Keratinocyte (primary cell): Measurements from ENCODE around the gene KDM8. TPM values are rescaled to one million over a fixed set of nuclear protein-coding genes. Genes with fewer than 3 reads are reported as not detected.

Source experiments
- DNase-seq: peaks from one replicate; pipeline ENCODE4 v3.0.0-alpha.2; 2011; ENCODE audit warnings: low read depth, missing footprints, low spot score
- FAIRE-seq: peaks from 2 replicates; lab custom pipeline; 2011; peaks lifted over from hg19 to GRCh38; lab: Jason Lieb, UNC
- H2AFZ ChIP-seq: 2 replicates; pipeline ENCODE4 v1.6.0; 2012; ENCODE audit warnings: low read length, control low read depth, inconsistent platforms; ENCODE audit not compliant: control insufficient read depth
- H3K27ac ChIP-seq: 2 replicates; pipeline ENCODE4 v1.5.1; 2011; ENCODE audit warnings: low read length; ENCODE audit not compliant: control insufficient read depth, insufficient read depth
- H3K27me3 ChIP-seq: 3 replicates; pipeline ENCODE4 v1.6.0; 2011; ENCODE audit warnings: low read length; ENCODE audit not compliant: control insufficient read depth, insufficient read depth; ENCODE audit errors: extremely low read depth
- H3K36me3 ChIP-seq, 2 experiments: 2 replicates in 1 of 2; 3 replicates in 1 of 2; pipeline ENCODE4 v1.5.1; 2011; ENCODE audit warnings: low read length in 2 of 2, mild to moderate bottlenecking in 1 of 2; ENCODE audit not compliant: control insufficient read depth in 2 of 2, insufficient read depth in 2 of 2; ENCODE audit errors: extremely low read depth in 1 of 2
- H3K4me1 ChIP-seq: 3 replicates; pipeline ENCODE4 v1.5.1; 2011; ENCODE audit warnings: low read length; ENCODE audit not compliant: control insufficient read depth, insufficient read depth; ENCODE audit errors: extremely low read depth
- H3K4me2 ChIP-seq: 3 replicates; pipeline ENCODE4 v1.6.0; 2011; ENCODE audit warnings: low read depth, low read length; ENCODE audit not compliant: control insufficient read depth, insufficient read depth; ENCODE audit errors: extremely low read depth
- H3K4me3 ChIP-seq, 3 experiments: fragments of 200-600 bp in 1 of 3; sonication (generic) in 1 of 3; 2 replicates in 2 of 3; 3 replicates in 1 of 3; pipeline ENCODE4 v1.5.1; 2011 to 2016; ENCODE audit warnings: low read length in 3 of 3, mild to moderate bottlenecking in 3 of 3, control low read depth in 2 of 3, inconsistent platforms in 1 of 3, low read depth in 1 of 3, mixed read lengths in 1 of 3, mixed run types in 1 of 3, moderate library complexity in 1 of 3; ENCODE audit not compliant: control insufficient read depth in 2 of 3, insufficient read depth in 2 of 3; ENCODE audit errors: extremely low read depth in 1 of 3
- H3K79me2 ChIP-seq: 2 replicates; pipeline ENCODE4 v1.6.0; 2012; ENCODE audit warnings: low read length; ENCODE audit not compliant: control insufficient read depth, insufficient read depth
- H3K9ac ChIP-seq: 3 replicates; pipeline ENCODE4 v1.6.0; 2011; ENCODE audit warnings: low read length; ENCODE audit not compliant: control insufficient read depth, insufficient read depth; ENCODE audit errors: extremely low read depth
- H3K9me1 ChIP-seq: 3 replicates; pipeline ENCODE4 v1.6.0; 2011; ENCODE audit warnings: low read length; ENCODE audit not compliant: control insufficient read depth, insufficient read depth; ENCODE audit errors: extremely low read depth
- H3K9me3 ChIP-seq: 2 replicates; pipeline ENCODE4 v1.5.1; 2012; ENCODE audit warnings: low read depth, low read length; ENCODE audit not compliant: control insufficient read depth
- H4K20me1 ChIP-seq: 3 replicates; pipeline ENCODE4 v1.6.0; 2011; ENCODE audit warnings: low read length; ENCODE audit not compliant: control insufficient read depth, insufficient read depth; ENCODE audit errors: extremely low read depth
- EZH2 ChIP-seq: IDR thresholded peaks from one replicate; pipeline ENCODE4 v1.6.1; 2012; ENCODE audit warnings: inconsistent platforms, mild to moderate bottlenecking, low read length, moderate library complexity
- dilution Hi-C: fragments of 300-500 bp; cut with MboI; formaldehyde crosslinking; loops from one replicate; pipeline ENCODE4 v1.7.0; 2020; ENCODE audit warnings: low sequenced_read_pairs; ENCODE audit not compliant: extremely low pct_ligation_motif_present
- polyA plus RNA-seq, 5 experiments: library from polyadenylated mRNA; depleted of rRNA in 3 of 5; stranded (reverse) in 3 of 5; stranded (forward) in 1 of 5; unstranded in 1 of 5; fragments of >200 nt; gene quantifications; 1 replicate in 1 of 5; 2 replicates in 3 of 5; 3 replicates in 1 of 5; pipeline versions ENCODE4 v1.2.1 to v1.2.3, GENCODE V29; 2011 to 2012; ENCODE audit warnings: missing spikeins in 2 of 5, low read depth in 1 of 5, low replicate concordance in 1 of 5
- TF ChIP-seq, protein P1 (sequence below), 3 experiments: IDR thresholded peaks in 1 of 3; conservative IDR thresholded peaks in 1 of 3; optimal IDR thresholded peaks in 1 of 3; 2 replicates in 2 of 3; 3 replicates in 1 of 3; pipeline versions ENCODE3 to v1.5.1; 2011; ENCODE audit warnings: low read length in 3 of 3, mild to moderate bottlenecking in 3 of 3, moderate library complexity in 2 of 3, control low read depth in 1 of 3, inconsistent platforms in 1 of 3; ENCODE audit not compliant: insufficient read depth in 2 of 3; ENCODE audit errors: extremely low read depth in 1 of 3

KDM8 gene
- polyA plus RNA-seq, 1 donor (not counting 4 experiments of a cell fraction or from before 2014, with no cell fraction given) = 1.5 TPM

DNA sequence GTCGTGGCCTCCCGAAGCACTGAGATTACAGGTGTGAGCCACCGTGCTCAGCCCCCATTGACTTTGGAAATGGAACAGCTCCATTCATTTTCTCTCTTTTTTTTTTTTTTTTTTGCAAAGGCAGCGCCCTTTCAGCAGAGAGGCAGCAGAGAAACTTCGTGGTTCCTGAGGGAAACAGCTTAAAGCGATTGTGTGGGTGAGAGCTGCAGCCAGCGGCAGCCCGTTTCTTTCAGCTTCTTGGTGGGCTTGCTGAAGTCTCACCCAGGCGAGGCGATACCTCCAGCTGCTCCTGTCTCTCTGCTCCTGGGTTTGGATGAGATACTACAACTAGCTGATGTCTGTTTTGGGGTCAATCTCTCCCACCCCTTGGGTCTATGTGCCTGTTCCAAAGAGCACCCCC, 7.7 kb downstream of the KDM8 start:
- no peaks in the 10 kb centered on the region for H3K9me3 ChIP-seq
- H3K4me2 ChIP-seq = no peak overlapping the region
- H3K4me3 ChIP-seq = no peak overlapping the region
- no peak overlapping the region for H3K9ac ChIP-seq
- TF ChIP-seq EZH2 = no peak
- TF ChIP-seq, protein P1, sequence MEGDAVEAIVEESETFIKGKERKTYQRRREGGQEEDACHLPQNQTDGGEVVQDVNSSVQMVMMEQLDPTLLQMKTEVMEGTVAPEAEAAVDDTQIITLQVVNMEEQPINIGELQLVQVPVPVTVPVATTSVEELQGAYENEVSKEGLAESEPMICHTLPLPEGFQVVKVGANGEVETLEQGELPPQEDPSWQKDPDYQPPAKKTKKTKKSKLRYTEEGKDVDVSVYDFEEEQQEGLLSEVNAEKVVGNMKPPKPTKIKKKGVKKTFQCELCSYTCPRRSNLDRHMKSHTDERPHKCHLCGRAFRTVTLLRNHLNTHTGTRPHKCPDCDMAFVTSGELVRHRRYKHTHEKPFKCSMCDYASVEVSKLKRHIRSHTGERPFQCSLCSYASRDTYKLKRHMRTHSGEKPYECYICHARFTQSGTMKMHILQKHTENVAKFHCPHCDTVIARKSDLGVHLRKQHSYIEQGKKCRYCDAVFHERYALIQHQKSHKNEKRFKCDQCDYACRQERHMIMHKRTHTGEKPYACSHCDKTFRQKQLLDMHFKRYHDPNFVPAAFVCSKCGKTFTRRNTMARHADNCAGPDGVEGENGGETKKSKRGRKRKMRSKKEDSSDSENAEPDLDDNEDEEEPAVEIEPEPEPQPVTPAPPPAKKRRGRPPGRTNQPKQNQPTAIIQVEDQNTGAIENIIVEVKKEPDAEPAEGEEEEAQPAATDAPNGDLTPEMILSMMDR (optimal IDR thresholded peaks at IDR 0.05 in 1 of 3, IDR thresholded peaks at IDR 0.05 in 1 of 3, conservative IDR thresholded peaks at IDR 0.05 in 1 of 3; ENCODE audit: extremely low read depth in 1 of 3, insufficient read depth in 2 of 3, low read length in 3 of 3) = no peak
- FAIRE-seq (no peak), DNase-seq (no peak)
- peaks cover 0 to 5% of the 10 kb centered on the region in 2 experiments for H3K36me3 ChIP-seq
- no peak overlapping the region for H3K27ac ChIP-seq
- no peaks in the 10 kb centered on the region for H3K4me1 ChIP-seq
- no peaks in the 10 kb centered on the region for H3K79me2 ChIP-seq
- no peaks in the 10 kb centered on the region for H3K27me3 ChIP-seq
- H3K9me1 ChIP-seq = no peaks in the 10 kb centered on the region
- H4K20me1 ChIP-seq = no peaks in the 10 kb centered on the region
- H2AFZ ChIP-seq = no peak overlapping the region
- dilution Hi-C loops = no loop called here

DNA sequence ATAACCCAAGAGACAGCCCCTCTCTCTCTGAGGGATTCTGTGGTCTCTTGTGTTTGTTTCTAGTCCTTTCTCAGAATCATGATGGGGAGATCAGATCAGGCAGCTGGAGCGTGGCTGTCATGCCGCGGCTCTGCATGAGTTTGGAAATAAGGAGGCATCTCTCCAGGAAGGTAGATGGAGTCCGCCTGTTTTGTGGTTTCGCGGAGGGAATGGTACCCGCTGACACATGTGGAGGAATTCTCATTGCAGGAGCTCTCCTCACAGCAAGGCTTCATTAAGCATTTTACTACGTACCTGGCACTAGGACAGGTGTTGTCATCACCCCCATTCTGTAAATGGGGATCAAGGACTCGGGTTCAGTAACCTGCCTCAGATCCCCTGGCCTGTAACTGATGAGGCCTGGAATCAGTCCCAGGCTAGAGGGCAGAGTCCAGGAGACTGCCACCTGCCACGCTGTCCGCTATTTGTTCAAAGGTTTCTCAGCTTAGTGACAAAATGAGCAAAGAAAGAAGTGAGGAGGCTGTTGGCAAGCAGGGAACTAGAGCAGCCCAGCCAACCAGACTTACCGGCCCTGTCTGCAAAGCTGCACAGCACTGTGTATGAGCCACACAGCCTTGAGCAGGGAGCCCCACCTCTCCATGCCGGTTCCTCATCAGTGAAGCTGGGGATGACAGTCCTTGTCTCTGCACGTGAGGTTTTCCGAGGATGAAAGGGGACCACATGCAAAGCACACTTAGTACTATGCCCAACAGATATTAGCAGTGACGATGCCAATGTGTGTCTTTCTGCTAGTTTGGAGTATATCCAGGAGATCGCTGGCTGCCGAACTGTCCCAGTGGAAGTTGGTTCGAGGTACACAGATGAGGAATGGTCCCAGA, 11.0 kb downstream of the KDM8 start:
- no peaks in the 10 kb centered on the region for H3K27me3 ChIP-seq
- peaks cover 0 to 5% of the 10 kb centered on the region in 2 experiments for H3K36me3 ChIP-seq
- no peaks in the 10 kb centered on the region for H4K20me1 ChIP-seq
- no peak overlapping the region for H3K27ac ChIP-seq
- DNase-seq (no peak), FAIRE-seq (no peak)
- H3K9ac ChIP-seq = no peak overlapping the region
- no peaks in the 10 kb centered on the region for H3K9me3 ChIP-seq
- H3K4me1 ChIP-seq = no peaks in the 10 kb centered on the region
- no peaks in the 10 kb centered on the region for H3K79me2 ChIP-seq
- dilution Hi-C loops = no loop called here
- no peak overlapping the region for H2AFZ ChIP-seq
- H3K9me1 ChIP-seq = no peaks in the 10 kb centered on the region
- TF ChIP-seq, protein P1 (optimal IDR thresholded peaks at IDR 0.05 in 1 of 3, IDR thresholded peaks at IDR 0.05 in 1 of 3, conservative IDR thresholded peaks at IDR 0.05 in 1 of 3; ENCODE audit: extremely low read depth in 1 of 3, insufficient read depth in 2 of 3, low read length in 3 of 3) = no peak
- TF ChIP-seq EZH2 = no peak
- H3K4me3 ChIP-seq = no peak overlapping the region
- H3K4me2 ChIP-seq = no peak overlapping the region
